Transverse colon (tissue), 3 donors: ENCODE data around the gene SPATA24.

Source experiments
- EP300 ChIP-seq: sonication (generic); formaldehyde crosslinking; IDR thresholded peaks from one replicate; pipeline ENCODE4 v1.6.1; 2017; ENCODE audit warnings: antibody characterized with exemption, low read depth
- POLR2A ChIP-seq: fragments of 450-650 bp; IDR thresholded peaks from one replicate; pipeline ENCODE4 v1.6.1; 2016; ENCODE audit warnings: antibody characterized with exemption, mild to moderate bottlenecking, moderate library complexity
- TF ChIP-seq, protein P1 (sequence below), 5 experiments: fragments of 200-600 bp in 3 of 5; fragments of 450-650 bp in 2 of 5; sonication (generic) in 3 of 5; IDR thresholded peaks; 1 replicate in 2 of 5; 2 replicates in 3 of 5; pipeline ENCODE4 v1.5.1; 2016 to 2017; ENCODE audit warnings: antibody characterized with exemption in 5 of 5, inconsistent platforms in 3 of 5, mild to moderate bottlenecking in 2 of 5, moderate library complexity in 1 of 5

DNA sequence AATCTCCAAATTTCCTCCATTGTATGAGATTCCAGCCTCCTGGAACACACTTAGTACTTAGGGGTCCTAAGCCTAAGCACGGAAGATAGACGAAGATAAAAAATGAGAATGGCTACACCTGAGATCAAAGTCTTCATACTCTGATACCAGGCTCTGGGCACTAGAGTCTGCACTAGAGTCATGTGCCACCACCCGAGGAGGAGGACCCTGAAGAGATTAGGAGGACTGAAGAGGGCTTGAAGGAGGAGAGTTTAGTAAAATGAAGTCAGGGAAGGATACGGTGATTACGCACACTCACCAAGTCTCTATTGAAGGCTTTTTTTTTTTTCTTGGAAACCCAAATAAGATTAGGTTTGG, 573 bp upstream of the SPATA24 start:
- TF ChIP-seq, protein P1, sequence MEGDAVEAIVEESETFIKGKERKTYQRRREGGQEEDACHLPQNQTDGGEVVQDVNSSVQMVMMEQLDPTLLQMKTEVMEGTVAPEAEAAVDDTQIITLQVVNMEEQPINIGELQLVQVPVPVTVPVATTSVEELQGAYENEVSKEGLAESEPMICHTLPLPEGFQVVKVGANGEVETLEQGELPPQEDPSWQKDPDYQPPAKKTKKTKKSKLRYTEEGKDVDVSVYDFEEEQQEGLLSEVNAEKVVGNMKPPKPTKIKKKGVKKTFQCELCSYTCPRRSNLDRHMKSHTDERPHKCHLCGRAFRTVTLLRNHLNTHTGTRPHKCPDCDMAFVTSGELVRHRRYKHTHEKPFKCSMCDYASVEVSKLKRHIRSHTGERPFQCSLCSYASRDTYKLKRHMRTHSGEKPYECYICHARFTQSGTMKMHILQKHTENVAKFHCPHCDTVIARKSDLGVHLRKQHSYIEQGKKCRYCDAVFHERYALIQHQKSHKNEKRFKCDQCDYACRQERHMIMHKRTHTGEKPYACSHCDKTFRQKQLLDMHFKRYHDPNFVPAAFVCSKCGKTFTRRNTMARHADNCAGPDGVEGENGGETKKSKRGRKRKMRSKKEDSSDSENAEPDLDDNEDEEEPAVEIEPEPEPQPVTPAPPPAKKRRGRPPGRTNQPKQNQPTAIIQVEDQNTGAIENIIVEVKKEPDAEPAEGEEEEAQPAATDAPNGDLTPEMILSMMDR (IDR thresholded peaks at IDR 0.05), result no peak
- TF ChIP-seq POLR2A (no peak), EP300 (no peak)
